WTC11 (cell line): ENCODE results near the gene JCAD. TPM values are rescaled to one million over a fixed set of nuclear protein-coding genes. Genes with fewer than 3 reads are reported as not detected.

Experiments
- ATAC-seq: fragments of 200-7000 bp; cut with Tn5 transposase; 2 replicates; pipeline ENCODE4 v1.10.0; 2021; ENCODE audit warnings: mild to moderate bottlenecking, moderate library complexity
- CTCF ChIA-PET: fragments of 300-600 bp; sonication (Branson Sonifier 250); formaldehyde crosslinking; loops from one replicate; lab custom pipeline; 2021; ENCODE audit warnings: antibody characterized with exemption; lab: Charles Lee
- POLR2A ChIA-PET: fragments of 350-600 bp; sonication (Branson Sonifier 250); formaldehyde crosslinking; loops from one replicate; lab custom pipeline; 2021; ENCODE audit warnings: antibody characterized with exemption; lab: Charles Lee
- DNase-seq: peaks from one replicate; pipeline ENCODE4 v3.0.0; 2021; ENCODE audit warnings: low spot score
- H3K27ac Mint-ChIP-seq: 2 replicates; pipeline ENCODE4 v1.8.0; 2021; ENCODE audit warnings: mixed read lengths
- H3K27me3 Mint-ChIP-seq: 2 replicates; pipeline ENCODE4 v1.8.0; 2021; ENCODE audit warnings: low read depth, mild to moderate bottlenecking, moderate library complexity, mixed read lengths
- H3K36me3 Mint-ChIP-seq: 2 replicates; pipeline ENCODE4 v1.8.0; 2021; ENCODE audit warnings: mixed read lengths
- H3K4me1 Mint-ChIP-seq: 2 replicates; pipeline ENCODE4 v1.8.0; 2022; ENCODE audit warnings: mixed read lengths
- H3K4me3 Mint-ChIP-seq: 2 replicates; pipeline ENCODE4 v1.8.0; 2021; ENCODE audit warnings: mild to moderate bottlenecking, moderate library complexity, mixed read lengths
- H3K9me3 Mint-ChIP-seq: 2 replicates; pipeline ENCODE4 v1.8.0; 2021; ENCODE audit warnings: mixed read lengths
- CBFB ChIP-seq: sonication (generic); formaldehyde crosslinking; IDR thresholded peaks from 2 replicates; pipeline ENCODE4 v1.8.1; 2022; ENCODE audit warnings: mild to moderate bottlenecking, low read depth, missing genetic modification reagents
- ESRRA ChIP-seq: sonication (generic); formaldehyde crosslinking; IDR thresholded peaks from 2 replicates; pipeline ENCODE4 v1.8.1; 2022; ENCODE audit warnings: mild to moderate bottlenecking, missing genetic modification reagents, borderline replicate concordance
- FOXP4 ChIP-seq: sonication (generic); formaldehyde crosslinking; IDR thresholded peaks from 2 replicates; pipeline ENCODE4 v1.8.0; 2022; ENCODE audit warnings: mild to moderate bottlenecking, missing genetic modification reagents
- IRF1 ChIP-seq: sonication (generic); formaldehyde crosslinking; IDR thresholded peaks from 2 replicates; pipeline ENCODE4 v1.8.0; 2023; ENCODE audit warnings: missing genetic modification reagents
- JUN ChIP-seq: sonication (generic); formaldehyde crosslinking; IDR thresholded peaks from 2 replicates; pipeline ENCODE4 v1.8.0; 2023; ENCODE audit warnings: mild to moderate bottlenecking, missing genetic modification reagents
- KAT7 ChIP-seq: sonication (generic); formaldehyde crosslinking; IDR thresholded peaks from 2 replicates; pipeline ENCODE4 v1.8.1; 2023; ENCODE audit warnings: missing genetic modification reagents, mild to moderate bottlenecking, borderline replicate concordance
- MLX ChIP-seq: sonication (generic); formaldehyde crosslinking; IDR thresholded peaks from 2 replicates; pipeline ENCODE4 v1.8.1; 2023; ENCODE audit warnings: mild to moderate bottlenecking, missing genetic modification reagents, moderate library complexity
- NFYB ChIP-seq: sonication (generic); formaldehyde crosslinking; conservative IDR thresholded peaks from 2 replicates; pipeline ENCODE4 v1.8.0; 2022; ENCODE audit warnings: low read depth, missing genetic modification reagents
- NR2C2 ChIP-seq: sonication (generic); formaldehyde crosslinking; IDR thresholded peaks from 2 replicates; pipeline ENCODE4 v1.8.0; 2022; ENCODE audit warnings: mild to moderate bottlenecking, missing genetic modification reagents
- OVOL2 ChIP-seq: fragments of 250-450 bp; sonication (Bioruptor Pico); IDR thresholded peaks from 2 replicates; pipeline ENCODE4 v1.9.0; 2021; ENCODE audit warnings: mild to moderate bottlenecking, borderline replicate concordance
- PRDM15 ChIP-seq: sonication (generic); formaldehyde crosslinking; IDR thresholded peaks from 2 replicates; pipeline ENCODE4 v1.8.0; 2022; ENCODE audit warnings: missing genetic modification reagents
- PRRX2 ChIP-seq: fragments of 250-450 bp; sonication (Bioruptor Pico); IDR thresholded peaks from 2 replicates; pipeline ENCODE4 v1.8.0; 2021; ENCODE audit warnings: mild to moderate bottlenecking
- TCF7 ChIP-seq: sonication (generic); formaldehyde crosslinking; IDR thresholded peaks from 2 replicates; pipeline ENCODE4 v1.8.0; 2022; ENCODE audit warnings: mild to moderate bottlenecking, low read depth, missing genetic modification reagents, moderate library complexity
- ZNF263 ChIP-seq: sonication (generic); formaldehyde crosslinking; IDR thresholded peaks from 2 replicates; pipeline ENCODE4 v1.8.1; 2022; ENCODE audit warnings: low read depth, mild to moderate bottlenecking, moderate library complexity, missing genetic modification reagents
- ZNF425 ChIP-seq: fragments of 250-450 bp; sonication (Bioruptor Pico); conservative IDR thresholded peaks from 2 replicates; pipeline ENCODE4 v1.9.0; 2021; ENCODE audit warnings: mild to moderate bottlenecking
- ZNF512 ChIP-seq: sonication (generic); formaldehyde crosslinking; IDR thresholded peaks from 2 replicates; pipeline ENCODE4 v1.8.1; 2022; ENCODE audit warnings: missing genetic modification reagents, borderline replicate concordance
- ZSCAN18 ChIP-seq: fragments of 250-450 bp; sonication (Bioruptor Pico); IDR thresholded peaks from 2 replicates; pipeline ENCODE4 v2.1.2; 2022; ENCODE audit warnings: mild to moderate bottlenecking, moderate library complexity
- total RNA-seq: library from RNA; stranded (reverse); gene quantifications from 3 replicates; pipeline ENCODE4 v1.2.3, GENCODE V29; 2021

Gene JCAD
- total RNA-seq, 1 experiment from 2014 or later: 1.8 TPM

- no peak for ATAC-seq
- Mint-ChIP-seq H3K27ac (no peak overlapping the region), H3K9me3 (no peaks in the 10 kb centered on the region), H3K36me3 (no peaks in the 10 kb centered on the region), H3K4me1 (peaks cover 22% of the 10 kb centered on the region), H3K27me3 (no peaks in the 10 kb centered on the region), H3K4me3 (no peak overlapping the region)
- DNase-seq: no peak
- ChIA-PET CTCF (interaction anchor here (0.9 to 1.8 kb wide), 2 partner anchors 13 to 38 kb away, joined by 3 to 5 read pairs; no protein-coding TSS in a partner anchor), POLR2A (no interaction called here)
- TF ChIP-seq KAT7 (CRISPR knock-in tag) (no peak), FOXP4 (no peak), ZNF425 (CRISPR knock-in tag) (no peak), NFYB (no peak), IRF1 (CRISPR knock-in tag) (no peak), ZSCAN18 (CRISPR knock-in tag) (no peak), ZNF512 (CRISPR knock-in tag) (no peak)
Observed at GRCh38 chr10:30040597-30040996, 18.8 kb downstream of the JCAD start.

- H3K4me3 Mint-ChIP-seq: no peak overlapping the region
- no peaks in the 10 kb centered on the region for H3K27me3 Mint-ChIP-seq
- ChIA-PET CTCF (interaction anchor here (0.9 to 1.8 kb wide), 2 partner anchors 13 to 37 kb away, joined by 3 to 5 read pairs; no protein-coding TSS in a partner anchor), POLR2A (no interaction called here)
- no peak overlapping the region for H3K27ac Mint-ChIP-seq
- no peak for DNase-seq
- H3K9me3 Mint-ChIP-seq: no peaks in the 10 kb centered on the region
- H3K36me3 Mint-ChIP-seq: no peaks in the 10 kb centered on the region
- no peak for ATAC-seq
- H3K4me1 Mint-ChIP-seq: peaks cover 28% of the 10 kb centered on the region
- TF ChIP-seq JUN (CRISPR knock-in tag) (no peak), PRRX2 (CRISPR knock-in tag) (no peak), MLX (CRISPR knock-in tag) (no peak), ZSCAN18 (CRISPR knock-in tag) (no peak), NR2C2 (CRISPR knock-in tag) (no peak), ZNF263 (CRISPR knock-in tag) (no peak), ESRRA (CRISPR knock-in tag) (no peak), TCF7 (CRISPR knock-in tag) (no peak), ZNF425 (CRISPR knock-in tag) (no peak), PRDM15 (CRISPR knock-in tag) (no peak), OVOL2 (CRISPR knock-in tag) (no peak), CBFB (no peak)
Observed at GRCh38 chr10:30039988-30040387, 19.4 kb downstream of the JCAD start.
